Fibroblast of villous mesenchyme (primary cell): ENCODE data around the gene GTF3C5. TPM values are rescaled to one million over a fixed set of nuclear protein-coding genes. Genes with fewer than 3 reads are reported as not detected.
"Not testable (repeated sequence)": the region's sequence is repeated elsewhere in the genome, so short reads cannot be mapped to it uniquely, and the experiment has no call there.

Source experiments
- DNase-seq: peaks from one replicate; pipeline ENCODE4 v3.0.0-alpha.2; 2010; ENCODE audit warnings: low read depth
- H3K4me3 ChIP-seq: 2 replicates; pipeline ENCODE4 v1.5.1; 2011; ENCODE audit warnings: low read depth, mild to moderate bottlenecking, low read length
- total RNA-seq: library from RNA; depleted of rRNA; stranded (reverse); fragments of >200 nt; gene quantifications from 2 replicates; pipeline ENCODE4 v1.2.3, GENCODE V29; 2012
- TF ChIP-seq, protein P1 (sequence below): IDR thresholded peaks from 2 replicates; pipeline ENCODE4 v1.5.1; 2012; ENCODE audit warnings: low read depth, mild to moderate bottlenecking, low read length; ENCODE audit not compliant: insufficient read depth

The GTF3C5 gene
- total RNA-seq, 1 donor, result 30.7 TPM

DNA sequence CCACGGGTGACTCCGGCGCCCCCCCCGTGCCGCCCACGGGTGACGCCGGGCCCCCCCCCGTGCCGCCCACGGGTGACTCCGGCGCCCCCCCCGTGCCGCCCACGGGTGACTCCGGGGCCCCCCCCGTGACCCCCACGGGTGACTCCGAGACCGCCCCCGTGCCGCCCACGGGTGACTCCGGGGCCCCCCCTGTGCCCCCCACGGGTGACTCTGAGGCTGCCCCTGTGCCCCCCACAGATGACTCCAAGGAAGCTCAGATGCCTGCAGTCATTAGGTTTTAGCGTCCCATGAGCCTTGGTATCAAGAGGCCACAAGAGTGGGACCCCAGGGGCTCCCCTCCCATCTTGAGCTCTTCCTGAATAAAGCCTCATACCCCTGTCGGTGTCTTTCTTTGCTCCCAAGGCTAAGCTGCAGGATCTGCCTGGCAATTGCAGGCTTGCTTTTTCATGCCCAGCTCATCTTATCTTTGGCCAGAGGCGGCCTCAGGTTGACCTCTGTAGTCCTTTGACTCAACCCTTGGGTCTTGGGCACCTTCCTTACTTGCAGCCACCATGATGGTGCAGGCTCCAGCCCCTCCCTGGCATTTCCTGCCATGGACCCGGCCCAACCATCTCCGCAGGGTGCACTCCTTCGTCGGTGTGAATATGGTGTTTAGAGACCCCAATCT lies 40.8 kb downstream of the GTF3C5 start:
- TF ChIP-seq, protein P1, sequence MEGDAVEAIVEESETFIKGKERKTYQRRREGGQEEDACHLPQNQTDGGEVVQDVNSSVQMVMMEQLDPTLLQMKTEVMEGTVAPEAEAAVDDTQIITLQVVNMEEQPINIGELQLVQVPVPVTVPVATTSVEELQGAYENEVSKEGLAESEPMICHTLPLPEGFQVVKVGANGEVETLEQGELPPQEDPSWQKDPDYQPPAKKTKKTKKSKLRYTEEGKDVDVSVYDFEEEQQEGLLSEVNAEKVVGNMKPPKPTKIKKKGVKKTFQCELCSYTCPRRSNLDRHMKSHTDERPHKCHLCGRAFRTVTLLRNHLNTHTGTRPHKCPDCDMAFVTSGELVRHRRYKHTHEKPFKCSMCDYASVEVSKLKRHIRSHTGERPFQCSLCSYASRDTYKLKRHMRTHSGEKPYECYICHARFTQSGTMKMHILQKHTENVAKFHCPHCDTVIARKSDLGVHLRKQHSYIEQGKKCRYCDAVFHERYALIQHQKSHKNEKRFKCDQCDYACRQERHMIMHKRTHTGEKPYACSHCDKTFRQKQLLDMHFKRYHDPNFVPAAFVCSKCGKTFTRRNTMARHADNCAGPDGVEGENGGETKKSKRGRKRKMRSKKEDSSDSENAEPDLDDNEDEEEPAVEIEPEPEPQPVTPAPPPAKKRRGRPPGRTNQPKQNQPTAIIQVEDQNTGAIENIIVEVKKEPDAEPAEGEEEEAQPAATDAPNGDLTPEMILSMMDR, result no peak

DNA sequence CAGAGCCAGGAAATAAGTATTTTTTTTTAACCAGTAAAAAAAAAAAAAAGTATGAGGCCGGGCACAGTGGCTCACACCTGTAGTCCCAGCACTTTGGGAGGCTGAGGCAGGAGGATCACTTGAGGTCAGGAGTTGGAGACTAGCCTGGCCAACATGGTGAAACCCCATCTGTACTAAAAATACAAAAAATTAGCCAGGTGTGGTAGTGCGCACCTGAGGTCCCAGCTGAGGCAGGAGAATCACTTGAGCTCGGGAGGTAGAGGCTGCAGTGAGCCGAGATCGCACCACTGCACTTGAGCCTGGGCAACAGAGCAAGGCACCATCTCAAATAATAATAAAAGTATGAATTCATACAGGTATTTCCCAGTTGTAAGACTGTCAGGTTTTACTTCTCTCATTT lies 41.4 kb downstream of the GTF3C5 start:
- not testable (repeated sequence) for DNase-seq, H3K4me3 ChIP-seq

More for the DNA sequence above, 40.8 kb downstream of the GTF3C5 start:
- H3K4me3 ChIP-seq, result no peak overlapping the region
- DNase-seq, result no peak

DNA sequence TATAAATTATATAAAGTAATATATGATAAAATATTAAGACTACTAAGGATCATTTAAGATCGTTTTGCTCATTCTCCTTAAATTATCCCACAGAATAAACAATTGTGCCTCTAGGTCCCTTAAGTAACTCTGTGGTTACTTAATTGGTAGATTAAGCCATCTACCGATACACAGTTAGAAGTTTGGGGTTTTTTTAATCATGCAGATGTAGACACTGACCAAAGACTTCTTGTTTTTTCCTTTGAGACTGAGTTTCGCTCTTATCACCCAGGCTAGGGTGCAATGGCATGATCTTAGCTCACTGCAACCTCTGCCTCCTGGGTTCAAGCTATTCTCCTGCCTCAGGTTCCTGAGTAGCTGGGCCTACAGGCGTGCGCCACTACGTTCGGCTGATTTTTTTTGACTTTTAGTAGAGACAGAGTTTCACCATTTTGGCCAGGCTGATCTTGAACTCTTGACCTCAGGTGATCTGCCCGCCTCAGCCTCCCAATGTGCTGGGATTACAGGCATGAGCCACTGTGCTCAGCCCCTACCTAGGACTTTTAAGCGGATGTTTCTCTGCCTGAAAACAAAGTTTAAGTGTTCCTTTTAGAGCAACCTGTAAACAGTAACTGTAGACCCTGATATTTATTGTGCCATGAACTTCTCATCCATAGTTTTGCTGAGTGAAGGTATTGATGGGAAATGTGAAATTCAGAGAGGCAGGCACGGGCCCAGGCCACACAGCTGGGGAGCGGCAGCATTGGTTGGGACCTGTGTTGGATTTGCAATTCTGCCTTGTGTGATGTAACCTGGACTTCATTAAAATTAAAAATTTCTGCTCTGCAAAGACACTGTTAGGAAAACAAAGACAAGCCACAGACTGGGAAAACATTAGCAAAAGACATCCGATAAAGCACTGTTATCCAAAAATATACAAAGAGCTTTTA lies 42.6 kb downstream of the GTF3C5 start:
- H3K4me3 ChIP-seq, result no peak overlapping the region
- TF ChIP-seq, protein P1, result no peak
- DNase-seq, result no peak

DNA sequence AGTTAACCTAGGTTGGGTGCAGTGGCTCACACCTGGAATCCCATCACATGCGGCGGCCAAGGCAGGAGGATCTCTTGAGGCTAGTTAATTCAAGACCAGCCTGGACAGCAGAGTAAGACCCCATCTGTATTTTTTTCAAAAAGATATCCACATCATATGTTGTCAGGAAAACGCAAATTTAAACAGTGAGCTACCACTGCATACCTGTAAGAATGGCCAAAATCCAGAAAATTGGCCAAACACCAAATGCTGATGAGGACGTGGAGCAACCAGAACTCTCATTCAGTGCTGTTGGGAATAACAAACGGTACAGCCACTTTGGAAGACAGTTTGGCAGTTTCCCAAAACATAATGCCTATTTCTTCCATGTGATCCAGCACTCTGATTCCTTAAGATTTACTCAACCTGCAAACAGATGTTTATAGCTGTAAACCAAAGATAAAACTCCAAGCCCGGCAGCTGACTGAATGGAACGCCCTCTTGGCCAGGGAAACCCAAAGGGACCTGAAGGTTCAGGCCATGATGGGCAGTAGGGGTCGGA lies 43.4 kb downstream of the GTF3C5 start:
- TF ChIP-seq, protein P1, result no peak
- no peak overlapping the region for H3K4me3 ChIP-seq
- peak; percentile 87 for DNase-seq

DNA sequence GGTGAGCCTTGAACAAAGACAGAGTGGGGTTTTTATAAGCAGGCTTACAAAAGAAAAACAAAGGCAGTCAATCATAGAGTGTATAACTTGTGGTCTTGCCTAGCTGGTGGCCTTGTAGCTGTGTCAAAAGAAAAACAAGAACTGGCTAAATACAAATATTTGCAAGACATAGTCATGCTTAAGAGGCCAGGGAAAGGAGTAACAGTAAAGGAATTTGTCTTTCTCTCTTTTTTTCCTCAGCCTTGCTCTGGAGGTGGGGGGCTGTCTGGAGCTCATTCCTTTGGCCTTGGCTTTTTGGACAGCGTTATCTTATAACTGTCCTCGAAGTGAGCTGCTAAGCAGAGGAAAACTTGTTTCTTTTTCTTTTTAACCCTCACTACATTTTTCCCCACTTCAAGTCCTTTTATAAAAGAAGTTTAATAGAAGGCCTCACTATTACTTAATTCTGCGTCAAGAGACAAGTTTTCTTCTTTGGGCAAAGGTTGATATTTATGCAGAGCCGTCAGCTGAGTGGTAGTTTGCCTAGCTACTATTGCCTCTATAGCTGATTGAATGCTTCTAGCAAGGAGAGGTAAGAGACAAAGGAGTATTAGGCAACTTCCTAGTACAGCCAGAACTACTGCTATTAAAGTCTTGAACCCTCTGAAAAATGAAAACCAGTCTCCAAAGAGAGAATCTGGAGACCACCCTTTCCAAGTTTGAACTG lies 45.3 kb downstream of the GTF3C5 start:
- peak; percentile 75 for DNase-seq
- no peak overlapping the region for H3K4me3 ChIP-seq
- TF ChIP-seq, protein P1, result no peak

DNA sequence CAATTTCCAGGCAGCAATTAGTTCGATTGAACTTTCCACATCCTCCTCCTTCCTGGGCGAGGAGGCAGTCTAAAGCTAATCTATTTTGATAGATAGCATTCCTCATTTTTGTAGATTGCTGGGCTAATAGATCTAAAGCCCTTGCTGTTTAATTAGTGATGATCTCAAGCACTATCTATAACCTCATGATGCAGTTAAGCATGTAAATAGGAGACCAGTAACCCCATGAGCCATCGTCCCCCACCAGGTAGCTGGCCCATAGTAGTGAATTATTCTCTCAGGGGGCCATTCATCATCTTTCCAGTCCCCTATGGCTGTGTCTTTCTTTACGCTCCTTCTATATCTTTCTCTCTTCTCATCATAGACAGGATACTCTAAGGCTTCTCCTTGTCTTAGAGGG lies 45.9 kb downstream of the GTF3C5 start:
- TF ChIP-seq, protein P1, result no peak
- no peak for DNase-seq
- H3K4me3 ChIP-seq, result no peak overlapping the region
